Measurements from ENCODE around the gene GALNT10. TPM values are rescaled to one million over a fixed set of nuclear protein-coding genes. Genes with fewer than 3 reads are reported as not detected.
"Not testable (repeated sequence)": the region's sequence is repeated elsewhere in the genome, so short reads cannot be mapped to it uniquely, and the experiment has no call there.

Gene GALNT10
- total RNA-seq, 1 donor from 2014 or later: 27.6 TPM

- no peak for DNase-seq (ENCODE audit: low read depth)
- no peaks in the 10 kb centered on the region for H3K36me3 ChIP-seq (ENCODE audit: control insufficient read depth, insufficient read depth, low read length)
- no peak overlapping the region for H3K4me3 ChIP-seq (ENCODE audit: low read depth, low read length)
- TF ChIP-seq CTCF (IDR thresholded peaks at IDR 0.05; ENCODE audit: insufficient read depth, low read length, poor library complexity, severe bottlenecking): no peak
- no peaks in the 10 kb centered on the region for H3K27me3 ChIP-seq (ENCODE audit: control insufficient read depth, insufficient read depth, low read length)
These were observed 165.6 kb downstream of the GALNT10 start for GRCh38 chr5:154356020-154356655.

GRCh38 chr5:154356958-154357357 lies 166.4 kb downstream of the GALNT10 start:
- H3K27me3 ChIP-seq (ENCODE audit: control insufficient read depth, insufficient read depth, low read length): no peaks in the 10 kb centered on the region
- peaks cover 1% of the 10 kb centered on the region for H3K36me3 ChIP-seq (ENCODE audit: control insufficient read depth, insufficient read depth, low read length)
- H3K4me3 ChIP-seq (ENCODE audit: low read depth, low read length): no peak overlapping the region
- no peak for TF ChIP-seq CTCF (IDR thresholded peaks at IDR 0.05; ENCODE audit: insufficient read depth, low read length, poor library complexity, severe bottlenecking)
- DNase-seq (ENCODE audit: low read depth): no peak

- Histone ChIP-seq H3K4me3 (ENCODE audit: low read depth, low read length) (no peak overlapping the region), H3K36me3 (ENCODE audit: control insufficient read depth, insufficient read depth, low read length) (peaks cover 1% of the 10 kb centered on the region), H3K27me3 (ENCODE audit: control insufficient read depth, insufficient read depth, low read length) (no peaks in the 10 kb centered on the region)
- no peak for DNase-seq (ENCODE audit: low read depth)
- TF ChIP-seq CTCF (IDR thresholded peaks at IDR 0.05; ENCODE audit: insufficient read depth, low read length, poor library complexity, severe bottlenecking): no peak
These were observed 168.1 kb downstream of the GALNT10 start for GRCh38 chr5:154358516-154359220.

- Histone ChIP-seq H3K4me3 (ENCODE audit: low read depth, low read length) (no peak overlapping the region), H3K36me3 (ENCODE audit: control insufficient read depth, insufficient read depth, low read length) (peaks cover 1% of the 10 kb centered on the region), H3K27me3 (ENCODE audit: control insufficient read depth, insufficient read depth, low read length) (no peaks in the 10 kb centered on the region)
- no peak for DNase-seq (ENCODE audit: low read depth)
- no peak for TF ChIP-seq CTCF (IDR thresholded peaks at IDR 0.05; ENCODE audit: insufficient read depth, low read length, poor library complexity, severe bottlenecking)
These were observed 168.7 kb downstream of the GALNT10 start for GRCh38 chr5:154359221-154359573.

- not testable (repeated sequence) for H3K4me3 ChIP-seq (ENCODE audit: low read depth, low read length); H3K36me3 ChIP-seq (ENCODE audit: control insufficient read depth, insufficient read depth, low read length); DNase-seq (ENCODE audit: low read depth); H3K27me3 ChIP-seq (ENCODE audit: control insufficient read depth, insufficient read depth, low read length)
These were observed 169.7 kb downstream of the GALNT10 start for GRCh38 chr5:154360241-154360640.

- DNase-seq (ENCODE audit: low read depth): no peak
- Histone ChIP-seq H3K27me3 (ENCODE audit: control insufficient read depth, insufficient read depth, low read length) (no peaks in the 10 kb centered on the region), H3K36me3 (ENCODE audit: control insufficient read depth, insufficient read depth, low read length) (peaks cover 1% of the 10 kb centered on the region), H3K4me3 (ENCODE audit: low read depth, low read length) (no peak overlapping the region)
- no peak for TF ChIP-seq CTCF (IDR thresholded peaks at IDR 0.05; ENCODE audit: insufficient read depth, low read length, poor library complexity, severe bottlenecking)
These were observed 172.9 kb downstream of the GALNT10 start for GRCh38 chr5:154363411-154363810.
